ENCODE measurements around the gene SLC7A4. TPM values are rescaled to one million over a fixed set of nuclear protein-coding genes. Genes with fewer than 3 reads are reported as not detected.

Gene SLC7A4
- total and polyA plus RNA-seq, 2 of the 8 experiments (the other 6 are each of a cell fraction or from before 2014, with no cell fraction given) = 0.92 TPM; not detected in 1

- DNase-seq (ENCODE audit: low read depth in 1 of 2, low spot score in 2 of 2) (no peak), FAIRE-seq (no peak)
- H4K91ac ChIP-seq (replicated peaks; ENCODE audit: insufficient read length, low read length) = no peak overlapping the region
- peaks cover 6% of the 10 kb centered on the region; the same call in 1 of the 2 replicates for H3K23me2 ChIP-seq (ENCODE audit: low read depth, low read length)
- H3K14ac ChIP-seq (ENCODE audit: insufficient read length) = no peak overlapping the region
- no peak overlapping the region for H3K18ac ChIP-seq (ENCODE audit: extremely low read depth, low read length)
- no peak overlapping the region for H3K56ac ChIP-seq (replicated peaks; ENCODE audit: insufficient read length, low read depth, low read length)
- H4K20me1 ChIP-seq (replicated peaks in 1 of 2; ENCODE audit: control insufficient read depth in 1 of 2, insufficient read depth in 2 of 2, low read length in 2 of 2) = no peaks in the 10 kb centered on the region
- no peak overlapping the region for H3K4ac ChIP-seq (replicated peaks; ENCODE audit: insufficient read length, low read depth, low read length)
- peak overlapping the region; percentile 65 to 79 for H3K4me2 ChIP-seq (ENCODE audit: insufficient read depth in 1 of 2, low read depth in 2 of 2, low read length in 2 of 2)
- peaks cover 0 to 7% (median 2%) of the 10 kb centered on the region in 4 experiments; a peak in 3 of 7 replicates for H3K27me3 ChIP-seq (replicated peaks in 1 of 4; ENCODE audit: control insufficient read depth in 3 of 4, extremely low read depth in 1 of 4, insufficient read depth in 3 of 4, low read length in 3 of 4)
- no peak overlapping the region for H2AK5ac ChIP-seq (ENCODE audit: low read depth, low read length)
- POLR2A ChIA-PET (ENCODE audit: partially characterized antibody) = interaction anchor here (0.7 to 1.8 kb wide), 3 partner anchors 19 to 63 kb away, joined by 3 to 5 read pairs (median 4); partner anchors contain the start of gene LZTR1
- WGBS, 2 experiments (ENCODE audit: extremely low coverage in 1 of 2, insufficient coverage in 1 of 2, insufficient read length in 1 of 2, insufficient replicate concordance in 2 of 2, low coverage in 1 of 2, low lambda C conversion rate in 2 of 2, missing lambda C conversion rate in 1 of 2) = 60% methylated on average over 15 of the region's 15 CpGs; no CpG with 5 or more reads in 1 of the 2 experiments
- H3K4me3 ChIP-seq (ENCODE audit: extremely low read depth in 1 of 4, insufficient read depth in 2 of 4, low read depth in 3 of 4, low read length in 4 of 4) = peak overlapping the region; percentile 2 to 71 (median 58); a peak in 6 of 8 replicates
- H2AFZ ChIP-seq (ENCODE audit: low read length) = no peak overlapping the region
- TF ChIP-seq TAF1 (IDR thresholded peaks at IDR 0.05; ENCODE audit: low read depth, low read length) = no peak
- TF ChIP-seq RFX5 (IDR thresholded peaks at IDR 0.05; ENCODE audit: borderline replicate concordance, low read depth, low read length) = no peak
- no peak for TF ChIP-seq KDM4A (IDR thresholded peaks at IDR 0.05; ENCODE audit: low read depth, low read length, severe bottlenecking)
- no peak for TF ChIP-seq SIX5 (IDR thresholded peaks at IDR 0.05; ENCODE audit: low read depth, low read length)
- no peak for TF ChIP-seq CHD1 (IDR thresholded peaks at IDR 0.05; ENCODE audit: low read depth, low read length)
- no peak for TF ChIP-seq NRF1 (IDR thresholded peaks at IDR 0.05; ENCODE audit: low read depth, low read length)
- TF ChIP-seq SP2 (IDR thresholded peaks at IDR 0.05; ENCODE audit: low read length) = no peak
- H3K23ac ChIP-seq (ENCODE audit: insufficient read length) = no peak overlapping the region
- H2BK20ac ChIP-seq (ENCODE audit: low read length) = no peak overlapping the region
- H2BK12ac ChIP-seq (ENCODE audit: low read depth, low read length) = no peak overlapping the region
- CTCF ChIA-PET (ENCODE audit: partially characterized antibody) = interaction anchor here (0.8 to 3.9 kb wide), 10 partner anchors 11 to 159 kb away, joined by 3 to 18 read pairs (median 4); partner anchors contain the start of genes LZTR1 and SLC7A4
- H3K27ac ChIP-seq (ENCODE audit: low read depth, low read length) = no peak overlapping the region
- no peak overlapping the region for H4K5ac ChIP-seq (ENCODE audit: insufficient read length, low read depth, low read length)
- H3K79me1 ChIP-seq (ENCODE audit: low read depth, low read length) = no peaks in the 10 kb centered on the region
- no peak overlapping the region for H2BK5ac ChIP-seq (ENCODE audit: low read depth, low read length)
- peaks cover 0 to 10% (median 0%) of the 10 kb centered on the region in 4 experiments; a peak in 2 of 7 replicates for H3K4me1 ChIP-seq (replicated peaks in 1 of 4; ENCODE audit: control insufficient read depth in 3 of 4, insufficient read depth in 4 of 4, low read length in 3 of 4)
- no peaks in the 10 kb centered on the region for H3K36me3 ChIP-seq (ENCODE audit: control insufficient read depth in 2 of 4, insufficient read depth in 4 of 4, low read length in 3 of 4)
- no peak overlapping the region for H2BK15ac ChIP-seq (ENCODE audit: low read length)
- H2BK120ac ChIP-seq (replicated peaks; ENCODE audit: low read depth, low read length) = no peak overlapping the region
- H3K9me3 ChIP-seq (ENCODE audit: insufficient read depth in 2 of 2, low read depth in 1 of 2, low read length in 1 of 2) = no peaks in the 10 kb centered on the region
- no peaks in the 10 kb centered on the region for H3K79me2 ChIP-seq (ENCODE audit: control insufficient read depth in 1 of 2, insufficient read depth in 2 of 2, low read length in 2 of 2)
- no peak overlapping the region for H3K9ac ChIP-seq (replicated peaks in 1 of 4; ENCODE audit: extremely low read depth in 1 of 4, low read depth in 3 of 4, low read length in 3 of 4)
- H4K8ac ChIP-seq (ENCODE audit: extremely low read depth, insufficient read depth, low read length) = no peak overlapping the region
These were observed 12.7 kb upstream of the SLC7A4 start for GRCh38 chr22:21044931-21045584.

Data from H1 (cell line).